NB4 (cell line): ENCODE measurements around the gene IFT57.

ENCODE experiments used
- DNase-seq: peaks from one replicate; pipeline ENCODE4 v3.0.0; 2010; ENCODE audit warnings: low read depth
- H3K4me3 ChIP-seq: one replicate; pipeline ENCODE4 v1.5.1; 2011; ENCODE audit warnings: mild to moderate bottlenecking, low read depth, low read length, moderate library complexity
- MYC ChIP-seq: IDR thresholded peaks from 2 replicates; pipeline ENCODE4 v1.6.1; 2011; ENCODE audit warnings: low read depth, low read length
- POLR2A ChIP-seq: IDR thresholded peaks from 2 replicates; pipeline ENCODE4 v1.6.1; 2011; ENCODE audit warnings: mild to moderate bottlenecking; ENCODE audit not compliant: insufficient read length; ENCODE audit errors: extremely low read depth
- TF ChIP-seq, protein P1 (sequence below): IDR thresholded peaks from 2 replicates; pipeline ENCODE4 v1.6.1; 2011; ENCODE audit warnings: low read depth, low read length
- TF ChIP-seq, protein P2 (sequence below): IDR thresholded peaks from one replicate; pipeline ENCODE4 v1.5.1; 2012; ENCODE audit warnings: low read depth, low read length

Gene IFT57

GRCh38 chr3:108133858-108134554 is 88.2 kb downstream of the IFT57 start:
- no peak for TF ChIP-seq MYC
- TF ChIP-seq, protein P1, sequence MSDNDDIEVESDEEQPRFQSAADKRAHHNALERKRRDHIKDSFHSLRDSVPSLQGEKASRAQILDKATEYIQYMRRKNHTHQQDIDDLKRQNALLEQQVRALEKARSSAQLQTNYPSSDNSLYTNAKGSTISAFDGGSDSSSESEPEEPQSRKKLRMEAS = no peak
- TF ChIP-seq, protein P2, sequence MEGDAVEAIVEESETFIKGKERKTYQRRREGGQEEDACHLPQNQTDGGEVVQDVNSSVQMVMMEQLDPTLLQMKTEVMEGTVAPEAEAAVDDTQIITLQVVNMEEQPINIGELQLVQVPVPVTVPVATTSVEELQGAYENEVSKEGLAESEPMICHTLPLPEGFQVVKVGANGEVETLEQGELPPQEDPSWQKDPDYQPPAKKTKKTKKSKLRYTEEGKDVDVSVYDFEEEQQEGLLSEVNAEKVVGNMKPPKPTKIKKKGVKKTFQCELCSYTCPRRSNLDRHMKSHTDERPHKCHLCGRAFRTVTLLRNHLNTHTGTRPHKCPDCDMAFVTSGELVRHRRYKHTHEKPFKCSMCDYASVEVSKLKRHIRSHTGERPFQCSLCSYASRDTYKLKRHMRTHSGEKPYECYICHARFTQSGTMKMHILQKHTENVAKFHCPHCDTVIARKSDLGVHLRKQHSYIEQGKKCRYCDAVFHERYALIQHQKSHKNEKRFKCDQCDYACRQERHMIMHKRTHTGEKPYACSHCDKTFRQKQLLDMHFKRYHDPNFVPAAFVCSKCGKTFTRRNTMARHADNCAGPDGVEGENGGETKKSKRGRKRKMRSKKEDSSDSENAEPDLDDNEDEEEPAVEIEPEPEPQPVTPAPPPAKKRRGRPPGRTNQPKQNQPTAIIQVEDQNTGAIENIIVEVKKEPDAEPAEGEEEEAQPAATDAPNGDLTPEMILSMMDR = no peak
- no peak for TF ChIP-seq POLR2A
- no peak for DNase-seq
- H3K4me3 ChIP-seq = no peak overlapping the region

- TF ChIP-seq MYC (no peak), POLR2A (no peak)
- TF ChIP-seq, protein P2 = no peak
- peak overlapping the region; percentile 46 for H3K4me3 ChIP-seq
Observed at GRCh38 chr3:108133048-108133369, 89.2 kb downstream of the IFT57 start.

GRCh38 chr3:108131475-108132134 is 90.6 kb downstream of the IFT57 start:
- H3K4me3 ChIP-seq = no peak overlapping the region
- no peak for DNase-seq
- TF ChIP-seq POLR2A (no peak), MYC (no peak)
- TF ChIP-seq, protein P1 = no peak
- TF ChIP-seq, protein P2 = no peak

More at GRCh38 chr3:108133048-108133369, 89.2 kb downstream of the IFT57 start:
- DNase-seq = peak; percentile 12

GRCh38 chr3:108130701-108131474 is 91.3 kb downstream of the IFT57 start:
- H3K4me3 ChIP-seq = no peak overlapping the region
- TF ChIP-seq, protein P1 = no peak
- TF ChIP-seq, protein P2 = no peak
- TF ChIP-seq POLR2A (no peak), MYC (no peak)
- no peak for DNase-seq

DNA sequence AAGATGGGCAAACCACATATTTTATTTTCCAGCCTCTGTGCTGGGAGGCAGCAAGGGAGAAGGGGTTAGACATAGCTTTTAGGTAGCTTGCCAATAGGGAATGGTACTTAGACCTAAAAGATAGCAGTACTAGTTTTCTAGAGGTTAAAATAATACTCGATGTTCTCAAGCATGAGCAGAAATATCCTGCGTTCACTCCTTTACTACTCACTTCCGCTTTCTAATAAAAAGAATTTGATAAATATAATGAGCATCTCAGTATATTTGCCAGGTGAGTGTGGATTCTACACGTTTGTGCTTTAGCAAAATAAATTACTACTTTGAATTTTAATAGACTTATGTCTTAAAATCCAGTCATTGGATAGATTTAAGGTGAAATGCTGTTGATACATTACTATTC is 92.0 kb downstream of the IFT57 start:
- no peak for DNase-seq
- TF ChIP-seq, protein P2 = no peak
- TF ChIP-seq MYC (no peak), POLR2A (no peak)
- TF ChIP-seq, protein P1 = no peak
- no peak overlapping the region for H3K4me3 ChIP-seq
